SK-N-SH (cell line): Measurements from ENCODE around the gene EIF2AK2.

Experiments used
- CHD2 ChIP-seq: fragments of 150-350 bp; IDR thresholded peaks from 2 replicates; pipeline ENCODE4 v1.6.1; 2018; ENCODE audit warnings: low read length; ENCODE audit not compliant: partially characterized antibody
- JUND ChIP-seq: IDR thresholded peaks from 2 replicates; pipeline ENCODE4 v1.4.0; 2012
- TF ChIP-seq, protein P1 (sequence below): fragments of 200-600 bp; sonication (generic); IDR thresholded peaks from 2 replicates; pipeline ENCODE4 v1.6.1; 2017; ENCODE audit warnings: antibody characterized with exemption, mild to moderate bottlenecking, moderate library complexity
- TF ChIP-seq, protein P2 (sequence below): IDR thresholded peaks from 2 replicates; pipeline ENCODE4; 2012

DNA sequence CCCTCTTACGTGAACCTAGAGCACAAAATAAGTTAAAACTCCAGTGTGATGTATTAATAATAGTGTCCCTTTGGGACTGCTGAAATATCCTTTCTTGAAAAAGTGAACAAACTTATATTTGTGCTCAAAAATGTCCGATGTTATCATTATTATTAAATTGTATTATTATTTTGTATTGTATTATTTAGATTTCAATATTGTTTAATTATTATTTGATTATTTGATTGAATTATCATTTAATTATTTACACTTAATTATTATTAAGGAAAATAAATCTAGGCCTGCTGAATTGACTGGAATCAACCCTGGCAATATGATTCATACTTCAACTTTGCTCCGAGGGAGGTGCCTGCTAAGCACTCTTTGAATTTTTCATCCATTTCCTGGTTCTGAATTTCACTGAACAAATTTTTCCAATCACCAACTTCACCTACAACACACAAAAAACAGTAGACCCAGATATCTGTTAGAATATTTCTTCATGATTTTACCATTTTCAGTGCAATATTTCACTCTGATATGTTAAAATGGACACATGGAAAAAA is 10.9 kb upstream of the EIF2AK2 start:
- TF ChIP-seq CHD2: no peak
- TF ChIP-seq, protein P1, sequence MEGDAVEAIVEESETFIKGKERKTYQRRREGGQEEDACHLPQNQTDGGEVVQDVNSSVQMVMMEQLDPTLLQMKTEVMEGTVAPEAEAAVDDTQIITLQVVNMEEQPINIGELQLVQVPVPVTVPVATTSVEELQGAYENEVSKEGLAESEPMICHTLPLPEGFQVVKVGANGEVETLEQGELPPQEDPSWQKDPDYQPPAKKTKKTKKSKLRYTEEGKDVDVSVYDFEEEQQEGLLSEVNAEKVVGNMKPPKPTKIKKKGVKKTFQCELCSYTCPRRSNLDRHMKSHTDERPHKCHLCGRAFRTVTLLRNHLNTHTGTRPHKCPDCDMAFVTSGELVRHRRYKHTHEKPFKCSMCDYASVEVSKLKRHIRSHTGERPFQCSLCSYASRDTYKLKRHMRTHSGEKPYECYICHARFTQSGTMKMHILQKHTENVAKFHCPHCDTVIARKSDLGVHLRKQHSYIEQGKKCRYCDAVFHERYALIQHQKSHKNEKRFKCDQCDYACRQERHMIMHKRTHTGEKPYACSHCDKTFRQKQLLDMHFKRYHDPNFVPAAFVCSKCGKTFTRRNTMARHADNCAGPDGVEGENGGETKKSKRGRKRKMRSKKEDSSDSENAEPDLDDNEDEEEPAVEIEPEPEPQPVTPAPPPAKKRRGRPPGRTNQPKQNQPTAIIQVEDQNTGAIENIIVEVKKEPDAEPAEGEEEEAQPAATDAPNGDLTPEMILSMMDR: no peak
- TF ChIP-seq JUND: no peak
- TF ChIP-seq, protein P2, sequence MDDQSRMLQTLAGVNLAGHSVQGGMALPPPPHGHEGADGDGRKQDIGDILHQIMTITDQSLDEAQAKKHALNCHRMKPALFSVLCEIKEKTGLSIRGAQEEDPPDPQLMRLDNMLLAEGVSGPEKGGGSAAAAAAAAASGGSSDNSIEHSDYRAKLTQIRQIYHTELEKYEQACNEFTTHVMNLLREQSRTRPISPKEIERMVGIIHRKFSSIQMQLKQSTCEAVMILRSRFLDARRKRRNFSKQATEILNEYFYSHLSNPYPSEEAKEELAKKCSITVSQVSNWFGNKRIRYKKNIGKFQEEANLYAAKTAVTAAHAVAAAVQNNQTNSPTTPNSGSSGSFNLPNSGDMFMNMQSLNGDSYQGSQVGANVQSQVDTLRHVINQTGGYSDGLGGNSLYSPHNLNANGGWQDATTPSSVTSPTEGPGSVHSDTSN: no peak
